Breast epithelium (tissue), 3 donors: ENCODE measurements around the gene ANO3.

Experiments
- POLR2A ChIP-seq: fragments of 450-650 bp; IDR thresholded peaks from one replicate; pipeline ENCODE4 v1.6.1; 2016; ENCODE audit warnings: antibody characterized with exemption, mild to moderate bottlenecking, moderate library complexity
- POLR2AphosphoS5 ChIP-seq, 3 donors: sonication (generic); formaldehyde crosslinking; IDR thresholded peaks; one replicate each; pipeline ENCODE4 v1.6.1; 2017; ENCODE audit warnings: antibody characterized with exemption in 3 of 3
- TF ChIP-seq, protein P1 (sequence below), 3 donors: fragments of 450-650 bp; IDR thresholded peaks; one replicate each; pipeline ENCODE4 v1.5.1; 2016 to 2017; ENCODE audit warnings: antibody characterized with exemption in 3 of 3, mild to moderate bottlenecking in 3 of 3, moderate library complexity in 3 of 3

- TF ChIP-seq POLR2A: no peak
- TF ChIP-seq, protein P1, sequence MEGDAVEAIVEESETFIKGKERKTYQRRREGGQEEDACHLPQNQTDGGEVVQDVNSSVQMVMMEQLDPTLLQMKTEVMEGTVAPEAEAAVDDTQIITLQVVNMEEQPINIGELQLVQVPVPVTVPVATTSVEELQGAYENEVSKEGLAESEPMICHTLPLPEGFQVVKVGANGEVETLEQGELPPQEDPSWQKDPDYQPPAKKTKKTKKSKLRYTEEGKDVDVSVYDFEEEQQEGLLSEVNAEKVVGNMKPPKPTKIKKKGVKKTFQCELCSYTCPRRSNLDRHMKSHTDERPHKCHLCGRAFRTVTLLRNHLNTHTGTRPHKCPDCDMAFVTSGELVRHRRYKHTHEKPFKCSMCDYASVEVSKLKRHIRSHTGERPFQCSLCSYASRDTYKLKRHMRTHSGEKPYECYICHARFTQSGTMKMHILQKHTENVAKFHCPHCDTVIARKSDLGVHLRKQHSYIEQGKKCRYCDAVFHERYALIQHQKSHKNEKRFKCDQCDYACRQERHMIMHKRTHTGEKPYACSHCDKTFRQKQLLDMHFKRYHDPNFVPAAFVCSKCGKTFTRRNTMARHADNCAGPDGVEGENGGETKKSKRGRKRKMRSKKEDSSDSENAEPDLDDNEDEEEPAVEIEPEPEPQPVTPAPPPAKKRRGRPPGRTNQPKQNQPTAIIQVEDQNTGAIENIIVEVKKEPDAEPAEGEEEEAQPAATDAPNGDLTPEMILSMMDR (IDR thresholded peaks at IDR 0.05): no peak
- TF ChIP-seq POLR2AphosphoS5 (IDR thresholded peaks at IDR 0.05): no peak
Observed at GRCh38 chr11:26688701-26689100, 356.8 kb downstream of the ANO3 start.
